Fibroblast of lung (primary cell): ENCODE results near the gene BRD3. TPM values are rescaled to one million over a fixed set of nuclear protein-coding genes. Genes with fewer than 3 reads are reported as not detected.

ENCODE experiments used
- DNase-seq, 2 donors: peaks; one replicate each; pipeline versions ENCODE4 v3.0.0 to v3.0.0-alpha.2; 2010; ENCODE audit warnings: low read depth in 2 of 2
- H2AFZ ChIP-seq: 2 replicates; pipeline ENCODE4 v1.5.1; 2012; ENCODE audit warnings: low read length, control low read depth, inconsistent platforms
- H3K27ac ChIP-seq: 2 replicates; pipeline ENCODE4 v1.5.1; 2011; ENCODE audit warnings: low read length, control low read depth; ENCODE audit not compliant: insufficient read depth
- H3K27me3 ChIP-seq: 2 replicates; pipeline ENCODE4 v1.5.1; 2011; ENCODE audit warnings: mild to moderate bottlenecking, low read length; ENCODE audit not compliant: control insufficient read depth, insufficient read depth
- H3K36me3 ChIP-seq: 2 replicates; pipeline ENCODE4 v1.5.1; 2011; ENCODE audit warnings: low read length; ENCODE audit not compliant: control insufficient read depth, insufficient read depth
- H3K4me1 ChIP-seq: 2 replicates; pipeline ENCODE4 v1.5.1; 2011; ENCODE audit warnings: low read length; ENCODE audit not compliant: control insufficient read depth, insufficient read depth; ENCODE audit errors: extremely low read depth
- H3K4me2 ChIP-seq: 2 replicates; pipeline ENCODE4 v1.5.1; 2011; ENCODE audit warnings: low read length, control low read depth; ENCODE audit not compliant: insufficient read depth; ENCODE audit errors: extremely low read depth
- H3K4me3 ChIP-seq, 4 experiments: fragments of 200-600 bp in 1 of 4; sonication (generic) in 1 of 4; replicated peaks in 1 of 4; 2 replicates each; pipeline ENCODE4 v1.5.1; 2011 to 2016; ENCODE audit warnings: low read length in 4 of 4, low read depth in 3 of 4, mild to moderate bottlenecking in 3 of 4, control low read depth in 2 of 4, inconsistent platforms in 1 of 4, mixed read lengths in 1 of 4; ENCODE audit not compliant: insufficient read depth in 1 of 4; ENCODE audit errors: control extremely low read depth in 1 of 4
- H3K79me2 ChIP-seq: 2 replicates; pipeline ENCODE4 v1.5.1; 2012; ENCODE audit warnings: mild to moderate bottlenecking, low read length, inconsistent platforms; ENCODE audit not compliant: control insufficient read depth, insufficient read depth
- H3K9ac ChIP-seq: 2 replicates; pipeline ENCODE4 v1.5.1; 2011; ENCODE audit warnings: mild to moderate bottlenecking, low read length, control low read depth; ENCODE audit not compliant: insufficient read depth
- H3K9me3 ChIP-seq: 2 replicates; pipeline ENCODE4 v1.5.1; 2012; ENCODE audit warnings: low read depth, low read length; ENCODE audit not compliant: control insufficient read depth, insufficient read depth
- H4K20me1 ChIP-seq: 2 replicates; pipeline ENCODE4 v1.5.1; 2011; ENCODE audit warnings: low read length; ENCODE audit not compliant: control insufficient read depth, insufficient read depth; ENCODE audit errors: extremely low read depth
- EZH2 ChIP-seq: IDR thresholded peaks from 2 replicates; pipeline ENCODE4 v1.5.1; 2012; ENCODE audit warnings: low read length, control low read depth, mild to moderate bottlenecking; ENCODE audit errors: missing control alignments
- polyA plus RNA-seq, 2 donors: library from polyadenylated mRNA; depleted of rRNA in 1 of 2; stranded (reverse) in 1 of 2; unstranded in 1 of 2; fragments of >200 nt; gene quantifications; 2 replicates each; pipeline ENCODE4 v1.2.1, GENCODE V29; 2011 to 2012; ENCODE audit warnings: missing spikeins in 1 of 2
- total RNA-seq: library from RNA; depleted of rRNA; stranded (reverse); fragments of >200 nt; gene quantifications from 2 replicates; pipeline ENCODE4 v1.2.1, GENCODE V29; 2014
- TF ChIP-seq, protein P1 (sequence below), 2 donors: IDR thresholded peaks in 1 of 2; conservative IDR thresholded peaks in 1 of 2; 1 replicate in 1 of 2; 2 replicates in 1 of 2; pipeline ENCODE4 v1.5.1; 2011 to 2012; ENCODE audit warnings: low read length in 2 of 2, control low read depth in 1 of 2, inconsistent platforms in 1 of 2, low read depth in 1 of 2, mild to moderate bottlenecking in 1 of 2

BRD3 gene
- total and polyA plus RNA-seq, 2 donors (not counting 1 experiment from before 2014, with no cell fraction given), result 7.6 to 10.4 TPM

DNA sequence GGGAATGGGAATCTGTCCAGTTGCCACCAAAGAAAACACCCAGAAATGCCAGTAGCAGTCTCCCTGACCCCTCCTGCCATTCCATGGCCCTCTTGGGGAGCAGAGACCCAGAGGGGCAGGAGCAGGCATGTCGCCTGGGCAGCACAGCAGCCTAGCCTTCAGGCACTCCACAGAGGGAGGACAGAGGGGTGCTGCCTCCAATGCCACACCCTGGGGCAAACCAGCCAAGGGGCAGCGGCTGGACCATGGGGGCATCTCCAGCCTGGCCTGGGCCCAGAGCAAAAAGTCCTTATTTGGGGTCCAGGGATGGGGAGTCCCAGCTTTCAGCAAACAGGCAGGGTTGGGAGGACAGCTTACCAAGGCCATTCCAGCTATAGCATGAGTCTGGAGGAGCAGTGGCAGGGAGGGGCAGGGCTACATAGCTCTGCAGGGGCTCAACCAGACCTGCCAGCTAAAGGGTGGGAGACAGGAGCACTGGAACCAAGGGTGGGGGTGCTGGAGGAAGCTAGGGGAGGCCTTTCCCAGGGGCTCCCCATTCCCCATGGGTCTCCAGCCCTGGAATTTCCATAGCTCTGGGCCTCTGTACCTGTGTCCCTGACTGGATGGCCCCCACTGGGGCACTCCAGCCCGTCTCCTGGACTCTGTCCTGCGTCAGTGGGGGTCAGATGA, 6.7 kb downstream of the BRD3 start:
- Histone ChIP-seq H3K27ac (no peak overlapping the region), H3K4me3 (no peak overlapping the region), H3K27me3 (no peaks in the 10 kb centered on the region), H3K4me2 (no peak overlapping the region), H3K9me3 (no peaks in the 10 kb centered on the region), H3K9ac (no peak overlapping the region), H3K36me3 (no peaks in the 10 kb centered on the region), H4K20me1 (no peaks in the 10 kb centered on the region), H3K4me1 (peaks cover 5% of the 10 kb centered on the region), H3K79me2 (peaks cover 72% of the 10 kb centered on the region), H2AFZ (no peak overlapping the region)
- TF ChIP-seq EZH2, result no peak
- TF ChIP-seq, protein P1, sequence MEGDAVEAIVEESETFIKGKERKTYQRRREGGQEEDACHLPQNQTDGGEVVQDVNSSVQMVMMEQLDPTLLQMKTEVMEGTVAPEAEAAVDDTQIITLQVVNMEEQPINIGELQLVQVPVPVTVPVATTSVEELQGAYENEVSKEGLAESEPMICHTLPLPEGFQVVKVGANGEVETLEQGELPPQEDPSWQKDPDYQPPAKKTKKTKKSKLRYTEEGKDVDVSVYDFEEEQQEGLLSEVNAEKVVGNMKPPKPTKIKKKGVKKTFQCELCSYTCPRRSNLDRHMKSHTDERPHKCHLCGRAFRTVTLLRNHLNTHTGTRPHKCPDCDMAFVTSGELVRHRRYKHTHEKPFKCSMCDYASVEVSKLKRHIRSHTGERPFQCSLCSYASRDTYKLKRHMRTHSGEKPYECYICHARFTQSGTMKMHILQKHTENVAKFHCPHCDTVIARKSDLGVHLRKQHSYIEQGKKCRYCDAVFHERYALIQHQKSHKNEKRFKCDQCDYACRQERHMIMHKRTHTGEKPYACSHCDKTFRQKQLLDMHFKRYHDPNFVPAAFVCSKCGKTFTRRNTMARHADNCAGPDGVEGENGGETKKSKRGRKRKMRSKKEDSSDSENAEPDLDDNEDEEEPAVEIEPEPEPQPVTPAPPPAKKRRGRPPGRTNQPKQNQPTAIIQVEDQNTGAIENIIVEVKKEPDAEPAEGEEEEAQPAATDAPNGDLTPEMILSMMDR (conservative IDR thresholded peaks at IDR 0.05 in 1 of 2, IDR thresholded peaks at IDR 0.05 in 1 of 2; ENCODE audit: low read depth in 1 of 2, low read length in 2 of 2), result no peak
- DNase-seq, result no peak

DNA sequence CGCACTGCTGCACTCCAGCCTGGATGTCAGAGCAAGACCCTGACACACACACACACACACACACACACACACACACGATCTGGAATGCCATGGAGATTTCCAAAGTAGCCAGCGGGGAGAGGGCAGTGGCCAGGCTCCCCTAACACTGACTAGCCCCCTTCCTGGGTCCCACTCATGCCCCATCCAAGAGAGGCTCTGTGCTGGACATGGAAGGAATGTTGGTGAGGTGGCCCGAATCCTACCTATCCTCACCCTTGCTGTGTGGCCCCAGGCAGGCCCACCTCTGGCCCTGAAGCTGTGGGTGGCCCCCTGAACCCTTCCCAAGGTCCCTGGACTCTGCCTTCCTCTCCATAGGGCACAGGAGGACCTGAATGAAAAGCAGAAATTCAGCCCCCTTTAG, 7.3 kb downstream of the BRD3 start:
- DNase-seq, result no peak
- H3K4me3 ChIP-seq, result no peak overlapping the region
- no peaks in the 10 kb centered on the region for H3K36me3 ChIP-seq
- H2AFZ ChIP-seq, result no peak overlapping the region
- H3K9me3 ChIP-seq, result no peaks in the 10 kb centered on the region
- peaks cover 70% of the 10 kb centered on the region for H3K79me2 ChIP-seq
- no peak for TF ChIP-seq EZH2
- TF ChIP-seq, protein P1 (conservative IDR thresholded peaks at IDR 0.05 in 1 of 2, IDR thresholded peaks at IDR 0.05 in 1 of 2; ENCODE audit: low read depth in 1 of 2, low read length in 2 of 2), result no peak
- H3K27ac ChIP-seq, result no peak overlapping the region
- no peaks in the 10 kb centered on the region for H3K27me3 ChIP-seq
- H3K4me1 ChIP-seq, result peaks cover 11% of the 10 kb centered on the region
- no peak overlapping the region for H3K4me2 ChIP-seq
- no peak overlapping the region for H3K9ac ChIP-seq
- H4K20me1 ChIP-seq, result no peaks in the 10 kb centered on the region

DNA sequence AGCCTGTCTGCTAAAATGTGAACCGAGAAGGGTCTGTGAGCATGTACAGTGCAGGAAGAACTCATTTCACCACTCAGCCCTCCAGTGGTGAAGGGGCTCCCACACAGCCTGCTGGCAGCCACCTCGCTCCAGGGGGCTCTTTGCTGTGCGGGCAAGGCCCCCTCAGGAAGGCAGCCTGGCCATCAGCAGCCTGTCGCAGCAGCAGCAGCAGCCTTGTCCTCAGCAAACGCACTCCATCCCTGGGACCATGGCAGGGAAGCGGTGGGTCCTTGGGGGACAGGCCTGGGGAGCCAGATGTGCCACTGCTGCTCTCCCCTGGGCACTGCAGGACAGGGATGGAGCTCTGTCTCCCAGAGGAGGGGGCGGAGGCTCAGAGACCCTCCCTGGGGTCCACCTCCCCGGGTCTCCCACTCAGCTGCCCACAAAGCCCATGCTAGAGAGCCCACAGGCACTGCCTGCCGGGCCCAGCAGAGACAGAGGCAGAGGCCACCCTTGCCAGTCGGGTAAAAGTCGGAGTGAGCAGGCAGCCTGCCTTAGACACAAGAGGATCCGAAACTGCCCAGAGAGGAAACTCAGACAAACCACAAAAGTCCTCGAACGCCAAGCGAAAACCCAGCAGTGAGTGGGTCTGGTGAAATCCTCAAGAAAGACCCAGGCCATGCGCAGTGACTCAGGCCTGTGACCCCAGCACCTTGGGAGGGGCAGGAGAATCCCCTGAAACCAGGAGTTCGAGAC, 8.0 kb downstream of the BRD3 start:
- Histone ChIP-seq H3K4me2 (no peak overlapping the region), H3K9ac (no peak overlapping the region), H3K4me3 (no peak overlapping the region), H3K36me3 (no peaks in the 10 kb centered on the region), H3K4me1 (peaks cover 10% of the 10 kb centered on the region), H2AFZ (no peak overlapping the region), H3K27me3 (no peaks in the 10 kb centered on the region), H3K9me3 (no peaks in the 10 kb centered on the region), H3K27ac (no peak overlapping the region), H3K79me2 (peaks cover 67% of the 10 kb centered on the region), H4K20me1 (no peaks in the 10 kb centered on the region)
- TF ChIP-seq, protein P1 (conservative IDR thresholded peaks at IDR 0.05 in 1 of 2, IDR thresholded peaks at IDR 0.05 in 1 of 2; ENCODE audit: low read depth in 1 of 2, low read length in 2 of 2), result no peak
- no peak for TF ChIP-seq EZH2
- DNase-seq, result no peak
